ENCODE data around the gene GPC5.
A peak's percentile ranks its signal among the peaks of the same experiment; 100 is the strongest.

Gene GPC5

GRCh38 chr13:92224052-92224821 is 825.8 kb downstream of the GPC5 start:
- WGBS, result 17% methylated on average over 3 of the region's 5 CpGs
- H2BK12ac ChIP-seq (ENCODE audit: low read length in 2 of 2), result no peak overlapping the region
- H3K79me1 ChIP-seq (replicated peaks; ENCODE audit: low read length, poor library complexity, severe bottlenecking), result no peaks in the 10 kb centered on the region
- no peak overlapping the region for H3K18ac ChIP-seq (ENCODE audit: low read depth in 1 of 2, low read length in 2 of 2)
- no peak overlapping the region for H3K23ac ChIP-seq (ENCODE audit: low read length in 2 of 2)
- no peak overlapping the region for H3K4me2 ChIP-seq (ENCODE audit: low read length, poor library complexity, severe bottlenecking)
- H3K4me1 ChIP-seq (ENCODE audit: control insufficient read depth, insufficient read depth, low read depth, low read length), result no peaks in the 10 kb centered on the region
- no peak overlapping the region for H3K4me3 ChIP-seq (ENCODE audit: insufficient read depth in 1 of 2, low read depth in 1 of 2, low read length in 2 of 2)
- H4K91ac ChIP-seq (ENCODE audit: low read length), result no peak overlapping the region
- no peaks in the 10 kb centered on the region for H3K36me3 ChIP-seq (ENCODE audit: control insufficient read depth in 1 of 2, insufficient read depth in 2 of 2, low read depth in 1 of 2, low read length in 2 of 2)
- H2AFZ ChIP-seq (ENCODE audit: low read depth, low read length), result no peak overlapping the region
- DNase-seq, result peak; percentile 97
- no peak overlapping the region for H3K4ac ChIP-seq (ENCODE audit: low read depth in 1 of 2, low read length in 2 of 2)
- no peaks in the 10 kb centered on the region for H3K9me3 ChIP-seq (ENCODE audit: control insufficient read depth, low read length)
- no peak overlapping the region for H2BK15ac ChIP-seq (ENCODE audit: low read depth, poor library complexity, severe bottlenecking)
- H2BK5ac ChIP-seq (ENCODE audit: low read depth, low read length, poor library complexity, severe bottlenecking), result no peak overlapping the region
- H2BK120ac ChIP-seq (ENCODE audit: low read depth, low read length), result no peak overlapping the region
- H3K27me3 ChIP-seq (ENCODE audit: control insufficient read depth in 1 of 2, insufficient read depth in 1 of 2, low read length in 2 of 2), result peaks cover 0 to 30% of the 10 kb centered on the region in 2 experiments
- peak overlapping the region; percentile 54 for H3K27ac ChIP-seq (ENCODE audit: low read length, poor library complexity, severe bottlenecking)
- no peak overlapping the region for H3K14ac ChIP-seq (ENCODE audit: low read length in 2 of 2)
- no peak overlapping the region for H4K8ac ChIP-seq (ENCODE audit: low read length)
- H3K9ac ChIP-seq (ENCODE audit: low read length), result no peak overlapping the region
- H2AK5ac ChIP-seq (ENCODE audit: low read length, severe bottlenecking), result no peak overlapping the region

GRCh38 chr13:92224825-92225224 is 826.4 kb downstream of the GPC5 start:
- Histone ChIP-seq H3K27ac (ENCODE audit: low read length, poor library complexity, severe bottlenecking) (peak overlapping the region; percentile 43), H2AK5ac (ENCODE audit: low read length, severe bottlenecking) (no peak overlapping the region), H3K4me1 (ENCODE audit: control insufficient read depth, insufficient read depth, low read depth, low read length) (no peaks in the 10 kb centered on the region), H3K9ac (ENCODE audit: low read length) (no peak overlapping the region), H3K14ac (ENCODE audit: low read length in 2 of 2) (no peak overlapping the region), H3K27me3 (ENCODE audit: control insufficient read depth in 1 of 2, insufficient read depth in 1 of 2, low read length in 2 of 2) (peaks cover 0 to 26% of the 10 kb centered on the region in 2 experiments), H3K18ac (ENCODE audit: low read depth in 1 of 2, low read length in 2 of 2) (peak overlapping the region in 1 of 2 experiments; percentile 76), H2BK12ac (ENCODE audit: low read length in 2 of 2) (peak overlapping the region in 1 of 2 experiments; percentile 40), H4K91ac (ENCODE audit: low read length) (no peak overlapping the region), H2BK120ac (ENCODE audit: low read depth, low read length) (no peak overlapping the region), H3K4ac (ENCODE audit: low read depth in 1 of 2, low read length in 2 of 2) (no peak overlapping the region), H3K36me3 (ENCODE audit: control insufficient read depth in 1 of 2, insufficient read depth in 2 of 2, low read depth in 1 of 2, low read length in 2 of 2) (no peaks in the 10 kb centered on the region), H2BK15ac (ENCODE audit: low read depth, poor library complexity, severe bottlenecking) (no peak overlapping the region), H4K8ac (ENCODE audit: low read length) (no peak overlapping the region), H3K4me2 (ENCODE audit: low read length, poor library complexity, severe bottlenecking) (no peak overlapping the region), H3K79me1 (replicated peaks; ENCODE audit: low read length, poor library complexity, severe bottlenecking) (no peaks in the 10 kb centered on the region), H2BK5ac (ENCODE audit: low read depth, low read length, poor library complexity, severe bottlenecking) (no peak overlapping the region), H2AFZ (ENCODE audit: low read depth, low read length) (no peak overlapping the region), H3K4me3 (ENCODE audit: insufficient read depth in 1 of 2, low read depth in 1 of 2, low read length in 2 of 2) (peak overlapping the region in 1 of 2 experiments; percentile 49), H3K23ac (ENCODE audit: low read length in 2 of 2) (no peak overlapping the region), H3K9me3 (ENCODE audit: control insufficient read depth, low read length) (no peaks in the 10 kb centered on the region)
- no peak for DNase-seq

- H3K18ac ChIP-seq (ENCODE audit: low read depth in 1 of 2, low read length in 2 of 2), result peak overlapping the region in 1 of 2 experiments; percentile 43
- H3K4me1 ChIP-seq (ENCODE audit: control insufficient read depth, insufficient read depth, low read depth, low read length), result no peaks in the 10 kb centered on the region
- DNase-seq, result no peak
- no peak overlapping the region for H3K9ac ChIP-seq (ENCODE audit: low read length)
- no peak overlapping the region for H2AK5ac ChIP-seq (ENCODE audit: low read length, severe bottlenecking)
- no peak overlapping the region for H3K4me2 ChIP-seq (ENCODE audit: low read length, poor library complexity, severe bottlenecking)
- no peaks in the 10 kb centered on the region for H3K36me3 ChIP-seq (ENCODE audit: control insufficient read depth in 1 of 2, insufficient read depth in 2 of 2, low read depth in 1 of 2, low read length in 2 of 2)
- H3K27ac ChIP-seq (ENCODE audit: low read length, poor library complexity, severe bottlenecking), result no peak overlapping the region
- 84% methylated on average over 2 of the region's 2 CpGs for WGBS
- no peak overlapping the region for H3K4ac ChIP-seq (ENCODE audit: low read depth in 1 of 2, low read length in 2 of 2)
- no peak overlapping the region for H2BK5ac ChIP-seq (ENCODE audit: low read depth, low read length, poor library complexity, severe bottlenecking)
- H3K79me1 ChIP-seq (replicated peaks; ENCODE audit: low read length, poor library complexity, severe bottlenecking), result no peaks in the 10 kb centered on the region
- H2BK15ac ChIP-seq (ENCODE audit: low read depth, poor library complexity, severe bottlenecking), result peak overlapping the region; percentile 52
- no peak overlapping the region for H3K14ac ChIP-seq (ENCODE audit: low read length in 2 of 2)
- H3K23ac ChIP-seq (ENCODE audit: low read length in 2 of 2), result no peak overlapping the region
- H3K27me3 ChIP-seq (ENCODE audit: control insufficient read depth in 1 of 2, insufficient read depth in 1 of 2, low read length in 2 of 2), result peaks cover 0 to 25% of the 10 kb centered on the region in 2 experiments
- peak overlapping the region; percentile 19 for H2BK120ac ChIP-seq (ENCODE audit: low read depth, low read length)
- peak overlapping the region; percentile 49 for H4K8ac ChIP-seq (ENCODE audit: low read length)
- H2AFZ ChIP-seq (ENCODE audit: low read depth, low read length), result no peak overlapping the region
- H2BK12ac ChIP-seq (ENCODE audit: low read length in 2 of 2), result peak overlapping the region in 1 of 2 experiments; percentile 77
- no peaks in the 10 kb centered on the region for H3K9me3 ChIP-seq (ENCODE audit: control insufficient read depth, low read length)
- H4K91ac ChIP-seq (ENCODE audit: low read length), result no peak overlapping the region
- no peak overlapping the region for H3K4me3 ChIP-seq (ENCODE audit: insufficient read depth in 1 of 2, low read depth in 1 of 2, low read length in 2 of 2)
Observed at GRCh38 chr13:92225861-92226260, 827.4 kb downstream of the GPC5 start.

- Histone ChIP-seq H3K4me1 (ENCODE audit: control insufficient read depth, insufficient read depth, low read depth, low read length) (no peaks in the 10 kb centered on the region), H3K9me3 (ENCODE audit: control insufficient read depth, low read length) (no peaks in the 10 kb centered on the region), H3K27ac (ENCODE audit: low read length, poor library complexity, severe bottlenecking) (no peak overlapping the region), H2BK12ac (ENCODE audit: low read length in 2 of 2) (no peak overlapping the region), H3K4ac (ENCODE audit: low read depth in 1 of 2, low read length in 2 of 2) (no peak overlapping the region), H3K36me3 (ENCODE audit: control insufficient read depth in 1 of 2, insufficient read depth in 2 of 2, low read depth in 1 of 2, low read length in 2 of 2) (no peaks in the 10 kb centered on the region), H4K8ac (ENCODE audit: low read length) (no peak overlapping the region), H2AK5ac (ENCODE audit: low read length, severe bottlenecking) (no peak overlapping the region), H2BK5ac (ENCODE audit: low read depth, low read length, poor library complexity, severe bottlenecking) (no peak overlapping the region), H3K18ac (ENCODE audit: low read depth in 1 of 2, low read length in 2 of 2) (no peak overlapping the region), H3K4me3 (ENCODE audit: insufficient read depth in 1 of 2, low read depth in 1 of 2, low read length in 2 of 2) (no peak overlapping the region), H3K27me3 (ENCODE audit: control insufficient read depth in 1 of 2, insufficient read depth in 1 of 2, low read length in 2 of 2) (no peaks in the 10 kb centered on the region), H3K9ac (ENCODE audit: low read length) (no peak overlapping the region), H2BK15ac (ENCODE audit: low read depth, poor library complexity, severe bottlenecking) (no peak overlapping the region), H3K79me1 (replicated peaks; ENCODE audit: low read length, poor library complexity, severe bottlenecking) (no peaks in the 10 kb centered on the region), H3K4me2 (ENCODE audit: low read length, poor library complexity, severe bottlenecking) (no peak overlapping the region), H2AFZ (ENCODE audit: low read depth, low read length) (no peak overlapping the region), H2BK120ac (ENCODE audit: low read depth, low read length) (no peak overlapping the region), H3K14ac (ENCODE audit: low read length in 2 of 2) (no peak overlapping the region), H4K91ac (ENCODE audit: low read length) (no peak overlapping the region), H3K23ac (ENCODE audit: low read length in 2 of 2) (no peak overlapping the region)
- WGBS, result 70% methylated on average over 4 of the region's 5 CpGs
- DNase-seq, result no peak
Observed at GRCh38 chr13:92232871-92233270, 834.5 kb downstream of the GPC5 start.
